ENCODE data around the gene PPM1H. TPM values are rescaled to one million over a fixed set of nuclear protein-coding genes. Genes with fewer than 3 reads are reported as not detected.
"Not testable (repeated sequence)": the region's sequence is repeated elsewhere in the genome, so short reads cannot be mapped to it uniquely, and the experiment has no call there.

The PPM1H gene
- total RNA-seq, 1 donor from 2014 or later: not detected

GRCh38 chr12:62767496-62767895, 167.5 kb downstream of the PPM1H start:
- DNase-seq (ENCODE audit: low spot score): no peak
- H3K9me3 Mint-ChIP-seq: no peaks in the 10 kb centered on the region
- intact Hi-C loops (cut with micrococcal nuclease): no loop called here
- H3K4me3 Mint-ChIP-seq: no peak overlapping the region
- H3K27ac Mint-ChIP-seq: no peak overlapping the region
- peaks cover 10% of the 10 kb centered on the region for H3K27me3 Mint-ChIP-seq (ENCODE audit: insufficient read depth)
- H3K36me3 Mint-ChIP-seq (ENCODE audit: low read depth): no peaks in the 10 kb centered on the region
- peaks cover 7% of the 10 kb centered on the region for H3K4me1 Mint-ChIP-seq (ENCODE audit: low read depth)

GRCh38 chr12:62766496-62766895, 168.5 kb downstream of the PPM1H start:
- Mint-ChIP-seq H3K4me3 (no peak overlapping the region), H3K4me1 (ENCODE audit: low read depth) (peaks cover 7% of the 10 kb centered on the region), H3K27me3 (ENCODE audit: insufficient read depth) (peaks cover 10% of the 10 kb centered on the region), H3K27ac (no peak overlapping the region), H3K36me3 (ENCODE audit: low read depth) (no peaks in the 10 kb centered on the region), H3K9me3 (no peaks in the 10 kb centered on the region)
- DNase-seq (ENCODE audit: low spot score): no peak
- intact Hi-C loops (cut with micrococcal nuclease): no loop called here

GRCh38 chr12:62763861-62764645, 170.9 kb downstream of the PPM1H start:
- no peak overlapping the region for H3K4me3 Mint-ChIP-seq
- H3K4me1 Mint-ChIP-seq (ENCODE audit: low read depth): peaks cover 21% of the 10 kb centered on the region
- H3K9me3 Mint-ChIP-seq: no peaks in the 10 kb centered on the region
- no peak overlapping the region for H3K27ac Mint-ChIP-seq
- H3K27me3 Mint-ChIP-seq (ENCODE audit: insufficient read depth): peaks cover 10% of the 10 kb centered on the region
- H3K36me3 Mint-ChIP-seq (ENCODE audit: low read depth): no peaks in the 10 kb centered on the region
- no peak for DNase-seq (ENCODE audit: low spot score)
- intact Hi-C loops (cut with micrococcal nuclease): no loop called here

- peaks cover 25% of the 10 kb centered on the region for H3K4me1 Mint-ChIP-seq (ENCODE audit: low read depth)
- H3K9me3 Mint-ChIP-seq: no peaks in the 10 kb centered on the region
- intact Hi-C loops (cut with micrococcal nuclease): no loop called here
- peaks cover 7% of the 10 kb centered on the region for H3K27me3 Mint-ChIP-seq (ENCODE audit: insufficient read depth)
- no peaks in the 10 kb centered on the region for H3K36me3 Mint-ChIP-seq (ENCODE audit: low read depth)
- no peak overlapping the region for H3K27ac Mint-ChIP-seq
- no peak overlapping the region for H3K4me3 Mint-ChIP-seq
- DNase-seq (ENCODE audit: low spot score): no peak
These were observed 171.6 kb downstream of the PPM1H start for GRCh38 chr12:62763312-62763711.

GRCh38 chr12:62762645-62763044, 172.3 kb downstream of the PPM1H start:
- H3K36me3 Mint-ChIP-seq (ENCODE audit: low read depth): no peaks in the 10 kb centered on the region
- H3K27ac Mint-ChIP-seq: no peak overlapping the region
- no peak overlapping the region for H3K4me3 Mint-ChIP-seq
- peaks cover 24% of the 10 kb centered on the region for H3K4me1 Mint-ChIP-seq (ENCODE audit: low read depth)
- intact Hi-C loops (cut with micrococcal nuclease): no loop called here
- H3K27me3 Mint-ChIP-seq (ENCODE audit: insufficient read depth): peaks cover 7% of the 10 kb centered on the region
- DNase-seq (ENCODE audit: low spot score): no peak
- no peaks in the 10 kb centered on the region for H3K9me3 Mint-ChIP-seq

- H3K36me3 Mint-ChIP-seq (ENCODE audit: low read depth): no peaks in the 10 kb centered on the region
- H3K4me1 Mint-ChIP-seq (ENCODE audit: low read depth): peaks cover 33% of the 10 kb centered on the region
- H3K9me3 Mint-ChIP-seq: no peaks in the 10 kb centered on the region
- H3K27ac Mint-ChIP-seq: no peak overlapping the region
- no peak for DNase-seq (ENCODE audit: low spot score)
- intact Hi-C loops (cut with micrococcal nuclease): no loop called here
- H3K4me3 Mint-ChIP-seq: no peak overlapping the region
- H3K27me3 Mint-ChIP-seq (ENCODE audit: insufficient read depth): peaks cover 4% of the 10 kb centered on the region
These were observed 173.3 kb downstream of the PPM1H start for GRCh38 chr12:62761658-62762057.

- no peak for DNase-seq (ENCODE audit: low spot score)
- Mint-ChIP-seq H3K27ac (peak overlapping the region; percentile 2), H3K9me3 (no peaks in the 10 kb centered on the region), H3K27me3 (ENCODE audit: insufficient read depth) (peaks cover 4% of the 10 kb centered on the region), H3K4me1 (ENCODE audit: low read depth) (peaks cover 36% of the 10 kb centered on the region), H3K36me3 (ENCODE audit: low read depth) (no peaks in the 10 kb centered on the region), H3K4me3 (no peak overlapping the region)
- intact Hi-C loops (cut with micrococcal nuclease): no loop called here
These were observed 174.2 kb downstream of the PPM1H start for GRCh38 chr12:62760779-62761178.

GRCh38 chr12:62760341-62760740, 174.6 kb downstream of the PPM1H start:
- peaks cover 36% of the 10 kb centered on the region for H3K4me1 Mint-ChIP-seq (ENCODE audit: low read depth)
- peak overlapping the region; percentile 2 for H3K27ac Mint-ChIP-seq
- H3K4me3 Mint-ChIP-seq; H3K36me3 Mint-ChIP-seq (ENCODE audit: low read depth); H3K9me3 Mint-ChIP-seq; H3K27me3 Mint-ChIP-seq (ENCODE audit: insufficient read depth); DNase-seq (ENCODE audit: low spot score); intact Hi-C loops (cut with micrococcal nuclease): not testable (repeated sequence)

- Mint-ChIP-seq H3K36me3 (ENCODE audit: low read depth) (no peaks in the 10 kb centered on the region), H3K4me3 (no peak overlapping the region), H3K27ac (no peak overlapping the region), H3K27me3 (ENCODE audit: insufficient read depth) (peaks cover 3% of the 10 kb centered on the region), H3K4me1 (ENCODE audit: low read depth) (peaks cover 36% of the 10 kb centered on the region), H3K9me3 (no peaks in the 10 kb centered on the region)
- DNase-seq (ENCODE audit: low spot score): no peak
- intact Hi-C loops (cut with micrococcal nuclease): loop anchor here (1.0 to 5.0 kb wide), 2 partner anchors 116 to 156 kb away; no protein-coding TSS in a partner anchor
These were observed 176.7 kb downstream of the PPM1H start for GRCh38 chr12:62758216-62758615.

- Mint-ChIP-seq H3K4me1 (ENCODE audit: low read depth) (peaks cover 36% of the 10 kb centered on the region), H3K4me3 (no peak overlapping the region), H3K9me3 (no peaks in the 10 kb centered on the region), H3K27me3 (ENCODE audit: insufficient read depth) (peaks cover 10% of the 10 kb centered on the region), H3K27ac (no peak overlapping the region), H3K36me3 (ENCODE audit: low read depth) (no peaks in the 10 kb centered on the region)
- no peak for DNase-seq (ENCODE audit: low spot score)
- intact Hi-C loops (cut with micrococcal nuclease): loop anchor here (5.0 kb wide), 1 partner anchor 115 kb away; no protein-coding TSS in a partner anchor
These were observed 177.9 kb downstream of the PPM1H start for GRCh38 chr12:62757048-62757447.

- H3K36me3 Mint-ChIP-seq (ENCODE audit: low read depth): no peaks in the 10 kb centered on the region
- intact Hi-C loops (cut with micrococcal nuclease): loop anchor here (5.0 kb wide), 2 partner anchors 33 to 112 kb away; no protein-coding TSS in a partner anchor
- DNase-seq (ENCODE audit: low spot score): no peak
- no peak overlapping the region for H3K4me3 Mint-ChIP-seq
- no peak overlapping the region for H3K27ac Mint-ChIP-seq
- peaks cover 22% of the 10 kb centered on the region for H3K27me3 Mint-ChIP-seq (ENCODE audit: insufficient read depth)
- H3K9me3 Mint-ChIP-seq: no peaks in the 10 kb centered on the region
- H3K4me1 Mint-ChIP-seq (ENCODE audit: low read depth): peaks cover 23% of the 10 kb centered on the region
These were observed 180.2 kb downstream of the PPM1H start for GRCh38 chr12:62754706-62755105.

- Mint-ChIP-seq H3K4me1 (ENCODE audit: low read depth) (peaks cover 4% of the 10 kb centered on the region), H3K27ac (no peak overlapping the region), H3K9me3 (no peaks in the 10 kb centered on the region), H3K4me3 (no peak overlapping the region), H3K36me3 (ENCODE audit: low read depth) (no peaks in the 10 kb centered on the region), H3K27me3 (ENCODE audit: insufficient read depth) (peaks cover 25% of the 10 kb centered on the region)
- intact Hi-C loops (cut with micrococcal nuclease): loop anchor here (5.0 kb wide), 1 partner anchor 36 kb away; no protein-coding TSS in a partner anchor
- no peak for DNase-seq (ENCODE audit: low spot score)
These were observed 183.2 kb downstream of the PPM1H start for GRCh38 chr12:62751810-62752155.

- H3K36me3 Mint-ChIP-seq (ENCODE audit: low read depth): no peaks in the 10 kb centered on the region
- no peak overlapping the region for H3K27ac Mint-ChIP-seq
- no peak overlapping the region for H3K4me3 Mint-ChIP-seq
- peaks cover 25% of the 10 kb centered on the region for H3K27me3 Mint-ChIP-seq (ENCODE audit: insufficient read depth)
- H3K4me1 Mint-ChIP-seq (ENCODE audit: low read depth): no peaks in the 10 kb centered on the region
- DNase-seq (ENCODE audit: low spot score): no peak
- intact Hi-C loops (cut with micrococcal nuclease): loop anchor here (5.0 kb wide), 1 partner anchor 36 kb away; no protein-coding TSS in a partner anchor
- H3K9me3 Mint-ChIP-seq: no peaks in the 10 kb centered on the region
These were observed 183.8 kb downstream of the PPM1H start for GRCh38 chr12:62750941-62751809.
